Measurements from ENCODE around the gene NPLOC4. TPM values are rescaled to one million over a fixed set of nuclear protein-coding genes. Genes with fewer than 3 reads are reported as not detected.

The NPLOC4 gene
- total and polyA plus RNA-seq, 12 donors = 41.7 to 140 (median 80.3) TPM

GRCh38 chr17:81579821-81580321 is 57.0 kb downstream of the NPLOC4 start:
- peaks cover 5 to 9% of the 10 kb centered on the region in 2 donors for H3K4me1 ChIP-seq (replicated peaks in 1 of 2)
- DNase-seq = peak in 3 of 7 donors; percentile 40 to 55 (median 50)
- intact Hi-C loops (cut with DNase I) = no loop called here
- no peaks in the 10 kb centered on the region for H3K9me3 ChIP-seq (replicated peaks in 1 of 3)
- H3K4me3 ChIP-seq = no peak overlapping the region
- no peaks in the 10 kb centered on the region for H3K27me3 ChIP-seq
- 83 to 92% (median 86%) methylated on average over 10 of the region's 10 CpGs for WGBS, 4 donors
- no peak overlapping the region for H3K27ac ChIP-seq
- TF ChIP-seq CTCF (IDR thresholded peaks at IDR 0.05) = no peak
- TF ChIP-seq POLR2A (IDR thresholded peaks at IDR 0.05) = no peak
- peaks cover 0 to 55% of the 10 kb centered on the region in 2 donors for H3K36me3 ChIP-seq (replicated peaks in 1 of 2)

- Histone ChIP-seq H3K4me3 (no peak overlapping the region), H3K36me3 (replicated peaks in 1 of 2) (peaks cover 0 to 53% of the 10 kb centered on the region in 2 donors), H3K9me3 (replicated peaks in 1 of 3) (no peaks in the 10 kb centered on the region), H3K4me1 (replicated peaks in 1 of 2) (peaks cover 5 to 9% of the 10 kb centered on the region in 2 donors), H3K27me3 (no peaks in the 10 kb centered on the region), H3K27ac (no peak overlapping the region)
- DNase-seq = no peak
- intact Hi-C loops (cut with DNase I) = no loop called here
- WGBS, 4 donors = 92 to 96% (median 95%) methylated on average over 6 of the region's 6 CpGs
- TF ChIP-seq CTCF (IDR thresholded peaks at IDR 0.05) (no peak), POLR2A (IDR thresholded peaks at IDR 0.05) (no peak)
Observed at GRCh38 chr17:81579298-81579697, 57.6 kb downstream of the NPLOC4 start.

DNA sequence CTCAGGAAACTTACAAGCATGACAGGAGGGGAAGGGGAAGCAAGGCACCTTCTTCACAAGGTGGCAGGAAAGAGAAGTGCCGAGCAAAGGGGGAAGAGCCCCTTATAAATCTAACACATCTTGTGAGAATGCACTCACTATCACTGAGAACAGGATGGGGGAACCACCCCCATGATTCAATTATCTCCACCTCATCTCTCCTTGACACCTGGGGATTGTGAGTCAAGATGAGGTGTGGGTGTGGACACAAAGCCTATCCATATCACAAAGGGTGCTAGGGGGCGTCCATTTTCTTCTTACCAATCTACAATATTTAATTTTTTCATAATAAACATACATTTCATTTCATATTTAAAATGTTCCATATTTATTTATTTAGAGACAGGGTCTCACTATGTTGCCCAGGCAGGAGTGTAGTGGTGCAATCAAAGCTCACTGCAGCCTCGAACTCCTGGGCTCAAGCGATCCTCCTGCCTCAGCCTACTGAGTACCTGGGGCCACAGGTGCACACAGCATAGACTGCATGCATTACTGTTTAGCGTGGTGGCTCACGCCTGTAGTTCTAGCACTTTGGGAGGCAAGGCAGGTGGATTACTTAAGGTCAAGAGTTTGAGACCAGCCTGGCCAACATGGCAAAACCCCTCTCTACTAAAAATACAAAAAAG is 58.2 kb downstream of the NPLOC4 start:
- Histone ChIP-seq H3K4me1 (replicated peaks in 1 of 2) (peaks cover 5 to 9% of the 10 kb centered on the region in 2 donors), H3K27me3 (no peaks in the 10 kb centered on the region), H3K9me3 (replicated peaks in 1 of 3) (no peaks in the 10 kb centered on the region), H3K36me3 (replicated peaks in 1 of 2) (peaks cover 0 to 53% of the 10 kb centered on the region in 2 donors), H3K27ac (no peak overlapping the region), H3K4me3 (no peak overlapping the region)
- WGBS, 4 donors = 92 to 98% (median 95%) methylated on average over 6 of the region's 6 CpGs
- TF ChIP-seq POLR2A (IDR thresholded peaks at IDR 0.05) = no peak
- no peak for TF ChIP-seq CTCF (IDR thresholded peaks at IDR 0.05)
- intact Hi-C loops (cut with DNase I) = no loop called here
- DNase-seq = no peak

DNA sequence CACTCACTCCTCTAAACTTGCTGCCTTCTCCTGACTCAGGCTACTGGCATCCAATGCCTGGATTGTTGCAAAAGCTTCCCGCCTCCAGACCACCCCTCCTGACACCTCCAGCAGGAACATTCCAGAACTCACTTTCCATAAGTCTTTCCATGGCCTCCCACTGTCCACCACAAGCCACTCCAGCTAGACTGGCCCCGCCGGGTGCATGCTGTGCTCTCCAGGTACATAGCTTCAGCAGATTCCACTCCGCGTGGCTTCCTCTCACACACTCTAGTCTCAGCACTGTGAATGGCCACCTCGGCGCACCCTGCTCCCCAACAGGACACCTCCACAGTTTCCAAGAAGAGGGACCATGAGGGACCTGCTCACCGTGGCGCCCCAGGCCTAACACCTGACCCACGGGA is 58.9 kb downstream of the NPLOC4 start:
- peaks cover 0 to 49% of the 10 kb centered on the region in 2 donors for H3K36me3 ChIP-seq (replicated peaks in 1 of 2)
- peaks cover 5 to 9% of the 10 kb centered on the region in 2 donors for H3K4me1 ChIP-seq (replicated peaks in 1 of 2)
- no peak for DNase-seq
- H3K27ac ChIP-seq = no peak overlapping the region
- intact Hi-C loops (cut with DNase I) = no loop called here
- no peak overlapping the region for H3K4me3 ChIP-seq
- no peak for TF ChIP-seq CTCF (IDR thresholded peaks at IDR 0.05)
- no peak for TF ChIP-seq POLR2A (IDR thresholded peaks at IDR 0.05)
- 93 to 98% (median 97%) methylated on average over 10 of the region's 10 CpGs for WGBS, 4 donors
- no peaks in the 10 kb centered on the region for H3K27me3 ChIP-seq
- no peaks in the 10 kb centered on the region for H3K9me3 ChIP-seq (replicated peaks in 1 of 3)
